Keratinocyte (primary cell): Measurements from ENCODE around the gene RIPPLY1. TPM values are rescaled to one million over a fixed set of nuclear protein-coding genes. Genes with fewer than 3 reads are reported as not detected.

Source experiments
- DNase-seq: peaks from one replicate; pipeline ENCODE4 v3.0.0-alpha.2; 2011; ENCODE audit warnings: low read depth, missing footprints, low spot score
- FAIRE-seq: peaks from 2 replicates; lab custom pipeline; 2011; peaks lifted over from hg19 to GRCh38; lab: Jason Lieb, UNC
- H2AFZ ChIP-seq: 2 replicates; pipeline ENCODE4 v1.6.0; 2012; ENCODE audit warnings: low read length, control low read depth, inconsistent platforms; ENCODE audit not compliant: control insufficient read depth
- H3K27ac ChIP-seq: 2 replicates; pipeline ENCODE4 v1.5.1; 2011; ENCODE audit warnings: low read length; ENCODE audit not compliant: control insufficient read depth, insufficient read depth
- H3K27me3 ChIP-seq: 3 replicates; pipeline ENCODE4 v1.6.0; 2011; ENCODE audit warnings: low read length; ENCODE audit not compliant: control insufficient read depth, insufficient read depth; ENCODE audit errors: extremely low read depth
- H3K36me3 ChIP-seq, 2 experiments: 2 replicates in 1 of 2; 3 replicates in 1 of 2; pipeline ENCODE4 v1.5.1; 2011; ENCODE audit warnings: low read length in 2 of 2, mild to moderate bottlenecking in 1 of 2; ENCODE audit not compliant: control insufficient read depth in 2 of 2, insufficient read depth in 2 of 2; ENCODE audit errors: extremely low read depth in 1 of 2
- H3K4me1 ChIP-seq: 3 replicates; pipeline ENCODE4 v1.5.1; 2011; ENCODE audit warnings: low read length; ENCODE audit not compliant: control insufficient read depth, insufficient read depth; ENCODE audit errors: extremely low read depth
- H3K4me2 ChIP-seq: 3 replicates; pipeline ENCODE4 v1.6.0; 2011; ENCODE audit warnings: low read depth, low read length; ENCODE audit not compliant: control insufficient read depth, insufficient read depth; ENCODE audit errors: extremely low read depth
- H3K4me3 ChIP-seq, 3 experiments: fragments of 200-600 bp in 1 of 3; sonication (generic) in 1 of 3; 2 replicates in 2 of 3; 3 replicates in 1 of 3; pipeline ENCODE4 v1.5.1; 2011 to 2016; ENCODE audit warnings: low read length in 3 of 3, mild to moderate bottlenecking in 3 of 3, control low read depth in 2 of 3, inconsistent platforms in 1 of 3, low read depth in 1 of 3, mixed read lengths in 1 of 3, mixed run types in 1 of 3, moderate library complexity in 1 of 3; ENCODE audit not compliant: control insufficient read depth in 2 of 3, insufficient read depth in 2 of 3; ENCODE audit errors: extremely low read depth in 1 of 3
- H3K79me2 ChIP-seq: 2 replicates; pipeline ENCODE4 v1.6.0; 2012; ENCODE audit warnings: low read length; ENCODE audit not compliant: control insufficient read depth, insufficient read depth
- H3K9ac ChIP-seq: 3 replicates; pipeline ENCODE4 v1.6.0; 2011; ENCODE audit warnings: low read length; ENCODE audit not compliant: control insufficient read depth, insufficient read depth; ENCODE audit errors: extremely low read depth
- H3K9me1 ChIP-seq: 3 replicates; pipeline ENCODE4 v1.6.0; 2011; ENCODE audit warnings: low read length; ENCODE audit not compliant: control insufficient read depth, insufficient read depth; ENCODE audit errors: extremely low read depth
- H3K9me3 ChIP-seq: 2 replicates; pipeline ENCODE4 v1.5.1; 2012; ENCODE audit warnings: low read depth, low read length; ENCODE audit not compliant: control insufficient read depth
- H4K20me1 ChIP-seq: 3 replicates; pipeline ENCODE4 v1.6.0; 2011; ENCODE audit warnings: low read length; ENCODE audit not compliant: control insufficient read depth, insufficient read depth; ENCODE audit errors: extremely low read depth
- CTCF ChIP-seq, 3 experiments: IDR thresholded peaks in 1 of 3; conservative IDR thresholded peaks in 1 of 3; optimal IDR thresholded peaks in 1 of 3; 2 replicates in 2 of 3; 3 replicates in 1 of 3; pipeline versions ENCODE3 to v1.5.1; 2011; ENCODE audit warnings: low read length in 3 of 3, mild to moderate bottlenecking in 3 of 3, moderate library complexity in 2 of 3, control low read depth in 1 of 3, inconsistent platforms in 1 of 3; ENCODE audit not compliant: insufficient read depth in 2 of 3; ENCODE audit errors: extremely low read depth in 1 of 3
- EZH2 ChIP-seq: IDR thresholded peaks from one replicate; pipeline ENCODE4 v1.6.1; 2012; ENCODE audit warnings: inconsistent platforms, mild to moderate bottlenecking, low read length, moderate library complexity
- dilution Hi-C: fragments of 300-500 bp; cut with MboI; formaldehyde crosslinking; loops from one replicate; pipeline ENCODE4 v1.7.0; 2020; ENCODE audit warnings: low sequenced_read_pairs; ENCODE audit not compliant: extremely low pct_ligation_motif_present
- polyA plus RNA-seq, 5 experiments: library from polyadenylated mRNA; depleted of rRNA in 3 of 5; stranded (reverse) in 3 of 5; stranded (forward) in 1 of 5; unstranded in 1 of 5; fragments of >200 nt; gene quantifications; 1 replicate in 1 of 5; 2 replicates in 3 of 5; 3 replicates in 1 of 5; pipeline versions ENCODE4 v1.2.1 to v1.2.3, GENCODE V29; 2011 to 2012; ENCODE audit warnings: missing spikeins in 2 of 5, low read depth in 1 of 5, low replicate concordance in 1 of 5

Gene RIPPLY1
- polyA plus RNA-seq, 1 donor (not counting 4 experiments of a cell fraction or from before 2014, with no cell fraction given), result not detected

DNA sequence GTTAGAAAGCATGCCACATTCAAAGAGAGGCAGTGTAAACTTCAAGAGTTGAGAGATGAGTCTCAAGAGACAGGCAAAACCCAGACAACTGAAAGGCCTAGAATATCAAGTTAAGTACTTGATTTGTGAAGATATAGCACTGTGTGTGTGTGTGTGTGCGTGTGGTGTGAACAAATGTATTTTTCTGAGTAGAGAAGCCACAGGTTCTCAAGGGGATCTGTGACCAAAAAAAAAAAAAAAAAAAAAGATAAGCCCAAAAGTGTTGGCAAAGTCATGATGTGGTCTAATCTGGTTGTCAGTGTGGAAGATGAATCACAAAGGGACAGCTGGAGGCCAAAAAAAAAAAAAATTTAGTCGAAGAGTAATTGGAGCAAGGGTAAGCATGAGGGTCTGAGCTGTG lies 3.9 kb downstream of the RIPPLY1 start:
- H4K20me1 ChIP-seq, result no peaks in the 10 kb centered on the region
- no peak overlapping the region for H3K4me2 ChIP-seq
- DNase-seq, result no peak
- no peaks in the 10 kb centered on the region for H3K36me3 ChIP-seq
- H3K79me2 ChIP-seq, result no peaks in the 10 kb centered on the region
- TF ChIP-seq EZH2 (no peak), CTCF (optimal IDR thresholded peaks at IDR 0.05 in 1 of 3, IDR thresholded peaks at IDR 0.05 in 1 of 3, conservative IDR thresholded peaks at IDR 0.05 in 1 of 3; ENCODE audit: extremely low read depth in 1 of 3, insufficient read depth in 2 of 3, low read length in 3 of 3) (no peak)
- no peak overlapping the region for H3K27ac ChIP-seq
- no peaks in the 10 kb centered on the region for H3K9me1 ChIP-seq
- dilution Hi-C loops, result no loop called here
- H3K9me3 ChIP-seq, result no peaks in the 10 kb centered on the region
- no peak for FAIRE-seq
- H3K27me3 ChIP-seq, result peaks cover 7% of the 10 kb centered on the region
- no peak overlapping the region for H3K4me3 ChIP-seq
- H2AFZ ChIP-seq, result no peak overlapping the region
- H3K4me1 ChIP-seq, result peaks cover 13% of the 10 kb centered on the region
- no peak overlapping the region for H3K9ac ChIP-seq

- dilution Hi-C loops, result no loop called here
- no peaks in the 10 kb centered on the region for H3K9me1 ChIP-seq
- no peaks in the 10 kb centered on the region for H3K36me3 ChIP-seq
- H3K4me3 ChIP-seq, result no peak overlapping the region
- H3K9ac ChIP-seq, result no peak overlapping the region
- H3K4me2 ChIP-seq, result no peak overlapping the region
- peaks cover 13% of the 10 kb centered on the region for H3K4me1 ChIP-seq
- DNase-seq (no peak), FAIRE-seq (peak; percentile 78)
- H3K27me3 ChIP-seq, result peaks cover 7% of the 10 kb centered on the region
- H2AFZ ChIP-seq, result no peak overlapping the region
- no peaks in the 10 kb centered on the region for H3K79me2 ChIP-seq
- no peaks in the 10 kb centered on the region for H3K9me3 ChIP-seq
- no peaks in the 10 kb centered on the region for H4K20me1 ChIP-seq
- TF ChIP-seq CTCF (optimal IDR thresholded peaks at IDR 0.05 in 1 of 3, IDR thresholded peaks at IDR 0.05 in 1 of 3, conservative IDR thresholded peaks at IDR 0.05 in 1 of 3; ENCODE audit: extremely low read depth in 1 of 3, insufficient read depth in 2 of 3, low read length in 3 of 3), result peak; percentile 47 to 55 (median 47)
- no peak for TF ChIP-seq EZH2
- H3K27ac ChIP-seq, result no peak overlapping the region
These were observed 4.7 kb downstream of the RIPPLY1 start for GRCh38 chrX:106898462-106898861.
